ENCODE measurements around the gene FARS2. TPM values are rescaled to one million over a fixed set of nuclear protein-coding genes. Genes with fewer than 3 reads are reported as not detected.

The FARS2 gene
- total and polyA plus RNA-seq, 2 of the 13 experiments (the other 11 are each of a cell fraction or from before 2014, with no cell fraction given) = 15.4 to 26.0 TPM

- TF ChIP-seq SAP130 (CRISPR knock-in tag; IDR thresholded peaks at IDR 0.05; ENCODE audit: low read depth) (peak; percentile 38; the same call in 1 of the 2 replicates), NFKB2 (CRISPR knock-in tag; IDR thresholded peaks at IDR 0.05; ENCODE audit: borderline replicate concordance) (0 out of 2 replicates have a peak, but pooled peaks have one; percentile 22), RXRB (CRISPR knock-in tag; IDR thresholded peaks at IDR 0.05; ENCODE audit: borderline replicate concordance) (0 out of 2 replicates have a peak, but pooled peaks have one; percentile 49), YY1 (IDR thresholded peaks at IDR 0.05; ENCODE audit: insufficient read depth, insufficient replicate concordance, low read depth, low read length) (peak; percentile 33), GABPB1 (CRISPR knock-in tag; IDR thresholded peaks at IDR 0.05) (peak; percentile 22; the same call in 1 of the 2 replicates), ZBTB46 (CRISPR knock-in tag; IDR thresholded peaks at IDR 0.05; ENCODE audit: borderline replicate concordance) (0 out of 2 replicates have a peak, but pooled peaks have one; percentile 64), MEIS2 (CRISPR knock-in tag; IDR thresholded peaks at IDR 0.05) (0 out of 2 replicates have a peak, but pooled peaks have one; percentile 49), ERF (CRISPR knock-in tag; IDR thresholded peaks at IDR 0.05) (0 out of 2 replicates have a peak, but pooled peaks have one; percentile 29), SOX5 (CRISPR knock-in tag; IDR thresholded peaks at IDR 0.05; ENCODE audit: borderline replicate concordance) (no peak), SMC3 (IDR thresholded peaks at IDR 0.05; ENCODE audit: low read length) (peak; percentile 91), ZFP91 (CRISPR knock-in tag; IDR thresholded peaks at IDR 0.05; ENCODE audit: borderline replicate concordance) (0 out of 2 replicates have a peak, but pooled peaks have one; percentile 8), CENPX (CRISPR knock-in tag; IDR thresholded peaks at IDR 0.05) (no peak), ZBTB39 (CRISPR knock-in tag; IDR thresholded peaks at IDR 0.05) (no peak), SMYD3 (CRISPR knock-in tag; IDR thresholded peaks at IDR 0.05) (no peak)
These were observed 41.8 kb downstream of the FARS2 start (continued) for GRCh38 chr6:5302995-5303622.

Data from HepG2 (cell line).